GM12801 (cell line): Measurements from ENCODE around the gene PCNX4.

Experiments
- CTCF ChIP-seq: IDR thresholded peaks from one replicate; pipeline ENCODE4 v1.5.1; 2011; ENCODE audit warnings: control low read depth; ENCODE audit not compliant: insufficient read length; ENCODE audit errors: extremely low read depth

The PCNX4 gene

GRCh38 chr14:60107477-60107876 is 15.8 kb downstream of the PCNX4 start:
- no peak for TF ChIP-seq CTCF

GRCh38 chr14:60111732-60112131 is 20.0 kb downstream of the PCNX4 start:
- no peak for TF ChIP-seq CTCF

GRCh38 chr14:60114881-60115280 is 23.2 kb downstream of the PCNX4 start:
- TF ChIP-seq CTCF: no peak

GRCh38 chr14:60116181-60116580 is 24.5 kb downstream of the PCNX4 start:
- TF ChIP-seq CTCF: no peak

GRCh38 chr14:60125918-60126317 is 34.2 kb downstream of the PCNX4 start:
- no peak for TF ChIP-seq CTCF

- no peak for TF ChIP-seq CTCF
Observed at GRCh38 chr14:60133487-60133886, 41.8 kb downstream of the PCNX4 start.

- no peak for TF ChIP-seq CTCF
Observed at GRCh38 chr14:60134702-60135101, 43.0 kb downstream of the PCNX4 start.

GRCh38 chr14:60151715-60152114 is 60.0 kb downstream of the PCNX4 start:
- no peak for TF ChIP-seq CTCF
